Thymus (tissue), 11 donors: ENCODE data around the gene DRAXIN. TPM values are rescaled to one million over a fixed set of nuclear protein-coding genes. Genes with fewer than 3 reads are reported as not detected.
A peak's percentile ranks its signal among the peaks of the same experiment; 100 is the strongest.

ENCODE experiments used
- DNase-seq, 9 donors: peaks; one replicate each; pipeline ENCODE4 v3.0.0-alpha.2; 2013; ENCODE audit warnings: low spot score in 9 of 9, low read depth in 6 of 9, missing footprints in 1 of 9
- H3K27ac ChIP-seq, 2 donors: one replicate each; pipeline ENCODE4 v1.5.1; 2013; ENCODE audit warnings: control low read depth in 1 of 2, low read depth in 1 of 2, low read length in 1 of 2, mild to moderate bottlenecking in 1 of 2, moderate library complexity in 1 of 2
- H3K27me3 ChIP-seq, 2 donors: one replicate each; pipeline ENCODE4 v1.5.1; 2013; ENCODE audit warnings: low read length in 1 of 2; ENCODE audit not compliant: control insufficient read depth in 2 of 2, insufficient read depth in 1 of 2
- H3K36me3 ChIP-seq, 2 donors: one replicate each; pipeline ENCODE4 v1.5.1; 2013; ENCODE audit warnings: low read length in 1 of 2, mild to moderate bottlenecking in 1 of 2, moderate library complexity in 1 of 2; ENCODE audit not compliant: control insufficient read depth in 2 of 2, insufficient read depth in 2 of 2
- H3K4me1 ChIP-seq, 2 donors: one replicate each; pipeline ENCODE4 v1.5.1; 2013; ENCODE audit warnings: low read length in 2 of 2; ENCODE audit not compliant: control insufficient read depth in 2 of 2, insufficient read depth in 2 of 2
- H3K4me3 ChIP-seq, 2 donors: one replicate each; pipeline ENCODE4 v1.5.1; 2013; ENCODE audit warnings: low read length in 2 of 2, control low read depth in 1 of 2, mild to moderate bottlenecking in 1 of 2
- H3K9me3 ChIP-seq, 2 donors: one replicate each; pipeline ENCODE4 v1.5.1; 2013; ENCODE audit warnings: low read length in 1 of 2, mild to moderate bottlenecking in 1 of 2; ENCODE audit not compliant: control insufficient read depth in 2 of 2, insufficient read depth in 1 of 2
- WGBS: extraction: QIAGEN DNeasy Blood & Tissue Kit; methylation state at CpG from one replicate; pipeline ENCODE4 v1.1.7; 2013; 5-methylcytosine and 5-hydroxymethylcytosine counted together
- polyA plus RNA-seq: library from polyadenylated mRNA; stranded (reverse); fragments of 200-250 nt; gene quantifications from one replicate; pipeline ENCODE4 v1.2.3, GENCODE V29; 2013
- total RNA-seq: library from RNA; stranded (reverse); fragments of 120-200 nt; gene quantifications from one replicate; pipeline ENCODE4 v1.2.4, GENCODE V29; 2013
- donor health status: healthy.

Gene DRAXIN
- total and polyA plus RNA-seq, 2 donors = 0.14 TPM

DNA sequence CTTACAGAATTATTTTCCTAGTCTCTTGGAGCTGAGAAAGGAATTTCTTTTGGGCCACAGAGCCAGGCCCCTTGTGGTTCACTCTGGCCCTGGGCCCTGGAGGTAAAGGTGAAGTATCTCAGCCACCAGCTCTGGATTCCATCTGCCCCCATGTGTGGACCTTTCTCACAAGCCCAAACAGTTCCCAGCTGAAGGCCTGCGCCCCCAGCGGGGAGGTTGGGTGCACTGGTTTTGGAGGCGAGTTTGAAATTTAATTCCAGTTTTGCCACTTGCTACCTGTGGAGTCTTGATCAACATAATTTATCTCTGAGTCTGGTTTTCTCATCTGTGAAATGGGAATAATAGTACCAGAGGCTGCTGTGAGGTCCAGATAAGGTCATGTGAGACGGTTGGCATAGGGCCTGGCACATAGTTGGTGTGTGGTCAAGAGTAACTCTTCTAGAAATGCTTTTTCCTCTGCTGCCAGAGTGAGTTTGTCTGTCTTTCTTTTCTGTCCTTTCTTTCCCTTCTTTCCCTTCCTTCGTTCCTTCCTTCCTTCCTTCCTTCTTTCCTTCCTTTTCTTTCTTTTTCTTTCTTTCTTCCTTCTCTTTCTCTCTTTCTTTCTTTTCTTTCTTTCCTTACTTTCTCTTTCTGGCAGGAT lies 50.5 kb downstream of the DRAXIN start:
- 86% methylated on average over 5 of the region's 5 CpGs for WGBS
- Histone ChIP-seq H3K9me3 (peaks cover 0 to 1% of the 10 kb centered on the region in 2 donors), H3K27ac (no peak overlapping the region)

DNA sequence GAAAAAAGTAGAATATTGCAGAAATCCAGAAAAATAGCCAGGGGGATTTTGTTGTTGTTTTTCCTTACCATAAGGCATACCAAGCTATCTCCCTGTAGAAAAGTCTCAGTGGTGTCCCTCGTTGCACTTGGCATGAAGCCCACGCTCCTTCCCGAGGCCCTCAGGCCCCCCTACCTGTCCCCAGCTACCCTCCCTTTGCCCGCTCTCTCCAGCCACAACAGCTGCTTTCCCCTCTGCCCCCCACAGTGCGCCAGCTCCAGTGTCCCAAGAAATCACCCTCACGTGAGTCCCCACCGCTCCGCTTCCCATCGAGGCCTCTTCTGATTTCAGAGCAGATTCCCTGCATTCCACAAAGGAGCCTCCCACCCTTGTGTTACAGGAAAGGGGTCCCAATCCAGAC lies 52.8 kb downstream of the DRAXIN start:
- Histone ChIP-seq H3K36me3 (peaks cover 0 to 7% of the 10 kb centered on the region in 2 donors), H3K27ac (no peak overlapping the region), H3K9me3 (no peaks in the 10 kb centered on the region), H3K27me3 (no peaks in the 10 kb centered on the region), H3K4me3 (no peak overlapping the region), H3K4me1 (peaks cover 16% of the 10 kb centered on the region in 2 donors)
- WGBS = 88% methylated on average over 9 of the region's 9 CpGs
- no peak for DNase-seq

More for the DNA sequence above, 50.5 kb downstream of the DRAXIN start:
- no peak for DNase-seq
- peaks cover 0 to 8% of the 10 kb centered on the region in 2 donors for H3K27me3 ChIP-seq
- no peak overlapping the region for H3K4me3 ChIP-seq
- H3K36me3 ChIP-seq = peaks cover 0 to 3% of the 10 kb centered on the region in 2 donors
- peaks cover 18 to 19% of the 10 kb centered on the region in 2 donors for H3K4me1 ChIP-seq

DNA sequence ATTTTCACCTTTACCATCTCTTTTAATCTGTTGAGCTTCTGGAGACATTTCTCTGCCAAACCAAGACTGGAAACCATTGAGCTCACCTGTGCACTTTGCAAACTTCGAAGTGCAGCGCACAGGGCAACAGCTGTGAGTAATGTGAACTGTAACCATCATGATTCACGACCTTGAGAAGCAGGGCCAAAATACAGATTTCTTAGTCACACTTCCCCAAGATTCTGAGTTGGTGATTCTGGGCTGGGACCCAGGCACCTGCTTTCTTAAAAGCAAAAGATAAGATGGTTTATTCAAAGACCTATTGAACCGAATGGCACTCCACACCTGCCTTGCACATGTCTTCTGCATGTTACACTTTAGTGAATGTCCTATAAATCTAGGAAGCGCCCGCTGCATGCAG lies 54.6 kb downstream of the DRAXIN start:
- WGBS = 96% methylated on average over 6 of the region's 6 CpGs
- no peak for DNase-seq
- Histone ChIP-seq H3K36me3 (peaks cover 0 to 7% of the 10 kb centered on the region in 2 donors), H3K27ac (no peak overlapping the region), H3K9me3 (no peaks in the 10 kb centered on the region), H3K4me1 (peaks cover 4 to 5% of the 10 kb centered on the region in 2 donors), H3K4me3 (no peak overlapping the region), H3K27me3 (no peaks in the 10 kb centered on the region)

DNA sequence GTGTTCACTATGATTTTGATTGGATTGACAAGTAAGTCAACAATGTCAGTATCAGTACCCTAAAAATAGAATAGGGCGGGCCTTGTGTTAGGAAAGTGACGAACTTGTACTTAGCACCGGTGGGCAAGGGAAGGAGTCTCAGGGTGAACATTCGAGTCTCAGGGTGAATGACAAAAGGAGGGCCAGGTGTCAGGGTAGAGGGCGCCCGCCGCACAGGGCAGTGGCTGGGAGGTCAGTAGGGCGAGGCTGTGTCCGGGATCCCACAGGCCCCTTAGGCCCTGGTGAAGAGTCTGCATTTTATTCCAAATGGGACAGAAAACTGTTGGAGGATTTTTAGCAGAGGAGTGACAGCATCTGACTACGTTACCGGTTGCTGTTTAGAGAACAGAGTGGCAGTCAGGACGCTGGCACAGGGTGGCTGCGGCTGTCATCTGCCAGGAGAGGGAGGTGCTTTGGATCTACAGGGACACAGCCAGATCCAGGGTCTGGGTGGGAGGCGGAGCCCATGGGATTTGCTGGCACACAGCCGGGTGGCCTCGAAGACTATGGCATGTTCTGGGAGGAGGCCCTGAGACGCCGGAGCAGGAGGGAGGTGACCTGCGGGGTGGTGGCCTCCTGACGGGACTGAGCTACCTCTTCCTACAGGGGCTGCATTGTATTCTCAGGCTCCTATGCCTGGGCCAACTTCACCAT lies 55.4 kb downstream of the DRAXIN start:
- no peak for DNase-seq
- Histone ChIP-seq H3K4me1 (no peaks in the 10 kb centered on the region), H3K9me3 (no peaks in the 10 kb centered on the region), H3K36me3 (peaks cover 0 to 7% of the 10 kb centered on the region in 2 donors), H3K27ac (no peak overlapping the region), H3K27me3 (no peaks in the 10 kb centered on the region), H3K4me3 (no peak overlapping the region)
- WGBS = 93% methylated on average over 20 of the region's 20 CpGs

DNA sequence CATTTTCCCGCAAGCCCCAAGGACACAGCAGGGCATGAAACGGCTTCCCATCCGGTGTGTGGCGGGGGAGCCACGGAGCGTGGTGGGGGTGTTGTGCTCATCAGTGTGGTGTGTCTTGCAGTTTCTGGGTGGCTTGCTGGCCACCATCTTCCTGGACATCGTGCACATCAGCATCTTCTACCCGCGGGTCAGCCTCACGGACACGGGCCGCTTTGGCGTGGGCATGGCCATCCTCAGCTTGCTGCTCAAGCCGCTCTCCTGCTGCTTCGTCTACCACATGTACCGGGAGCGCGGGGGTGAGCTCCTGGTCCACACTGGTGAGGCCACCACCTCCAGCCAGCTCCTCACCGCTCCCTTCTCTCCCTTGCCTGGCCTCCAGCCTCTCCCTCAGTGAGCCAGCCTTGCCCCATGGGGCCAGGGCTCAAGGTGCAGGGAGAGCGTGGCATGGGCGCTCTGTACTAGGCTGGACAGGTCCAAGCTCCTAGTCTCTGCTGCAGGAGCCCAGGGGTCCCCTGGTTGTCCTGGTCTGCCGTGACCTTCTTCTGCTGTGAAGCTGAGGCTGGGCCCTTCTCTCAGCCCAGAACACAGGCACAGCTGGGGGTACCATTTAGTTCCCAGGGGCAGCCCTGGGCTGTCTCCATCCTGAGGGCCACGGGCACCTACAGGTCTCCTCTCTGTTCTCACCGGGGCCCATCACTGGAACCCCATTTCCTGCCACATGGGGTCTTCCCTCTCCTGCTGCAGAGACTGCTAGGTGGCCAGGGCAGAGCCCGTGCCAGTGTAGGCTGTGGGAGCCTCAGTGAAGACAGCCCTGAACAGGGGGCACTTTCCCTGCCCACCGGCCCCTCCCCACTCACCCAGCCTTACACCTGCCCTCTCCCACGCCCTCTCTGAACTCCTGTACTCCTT lies 57.0 kb downstream of the DRAXIN start:
- DNase-seq = no peak
- Histone ChIP-seq H3K27ac (no peak overlapping the region), H3K36me3 (peaks cover 0 to 7% of the 10 kb centered on the region in 2 donors), H3K4me1 (no peaks in the 10 kb centered on the region), H3K4me3 (no peak overlapping the region), H3K27me3 (no peaks in the 10 kb centered on the region), H3K9me3 (no peaks in the 10 kb centered on the region)
- 97% methylated on average over 27 of the region's 27 CpGs for WGBS

DNA sequence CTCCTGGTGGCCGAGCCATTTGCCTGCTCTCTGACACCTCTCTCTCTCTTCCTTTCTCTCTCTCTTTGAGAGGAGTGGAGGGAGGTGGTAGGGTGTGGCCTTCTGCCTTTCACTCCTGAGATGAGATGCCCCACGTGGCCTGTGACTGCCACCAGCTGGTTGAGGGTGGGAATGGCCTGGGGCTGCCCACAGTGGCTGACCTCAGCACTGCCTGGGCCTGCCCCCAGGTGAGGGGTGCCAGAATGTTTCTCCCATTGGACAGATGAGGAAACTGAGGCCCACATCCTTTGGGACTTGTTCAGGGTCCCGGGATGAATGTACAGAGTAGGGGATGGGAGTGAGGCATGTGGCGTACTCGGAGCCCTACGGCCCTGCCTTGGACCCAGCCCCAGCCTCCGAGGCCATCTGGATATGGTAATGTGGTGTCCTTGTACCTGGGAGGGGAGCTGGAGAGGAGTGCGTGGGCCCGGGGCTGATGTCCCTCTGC lies 57.7 kb downstream of the DRAXIN start:
- Histone ChIP-seq H3K36me3 (peaks cover 0 to 7% of the 10 kb centered on the region in 2 donors), H3K27ac (no peak overlapping the region)

DNA sequence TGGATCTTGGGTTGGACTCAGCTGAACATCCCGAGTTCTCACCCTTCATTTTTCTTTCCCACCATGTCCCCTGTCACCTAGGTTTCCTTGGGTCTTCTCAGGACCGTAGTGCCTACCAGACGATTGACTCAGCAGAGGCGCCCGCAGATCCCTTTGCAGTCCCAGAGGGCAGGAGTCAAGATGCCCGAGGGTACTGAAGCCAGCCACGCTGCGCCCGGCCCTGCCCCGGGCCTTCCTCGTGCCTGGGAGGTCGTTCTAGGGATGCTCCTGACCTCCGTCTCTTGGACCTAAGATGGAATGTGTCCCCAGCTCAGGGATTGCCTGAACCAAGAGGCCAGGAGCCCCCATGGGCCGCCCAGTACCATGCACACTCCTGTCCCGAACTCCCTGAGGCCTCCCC lies 58.5 kb downstream of the DRAXIN start:
- peaks cover 0 to 7% of the 10 kb centered on the region in 2 donors for H3K36me3 ChIP-seq

More for the DNA sequence above, 57.7 kb downstream of the DRAXIN start:
- no peaks in the 10 kb centered on the region for H3K27me3 ChIP-seq
- H3K9me3 ChIP-seq = no peaks in the 10 kb centered on the region
- DNase-seq = peak in 3 of 9 donors; percentile 31 to 45 (median 32)
- WGBS = 85% methylated on average over 9 of the region's 9 CpGs
- H3K4me3 ChIP-seq = no peak overlapping the region
- no peaks in the 10 kb centered on the region for H3K4me1 ChIP-seq

DNA sequence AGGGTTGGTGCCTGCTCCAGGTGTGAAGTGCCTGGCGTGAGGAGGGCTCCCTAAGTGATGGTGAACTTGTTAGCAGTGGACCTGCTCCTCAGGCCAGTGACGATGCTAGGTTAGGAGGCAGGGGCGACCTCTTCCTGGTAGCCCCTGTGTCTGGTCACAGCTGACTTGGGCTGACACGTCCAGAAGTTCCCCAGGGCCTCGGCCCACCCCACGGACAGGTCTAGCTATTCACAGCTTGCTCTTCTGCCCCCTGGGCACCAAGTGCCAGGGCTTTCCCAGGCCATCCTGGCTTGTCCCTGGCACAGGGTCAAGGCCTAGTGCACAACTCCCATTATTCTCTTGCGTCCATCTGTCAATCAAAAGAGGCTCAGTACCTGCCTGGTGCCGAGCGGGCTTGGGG lies 59.6 kb downstream of the DRAXIN start:
- Histone ChIP-seq H3K4me1 (no peaks in the 10 kb centered on the region), H3K4me3 (no peak overlapping the region), H3K36me3 (peaks cover 0 to 7% of the 10 kb centered on the region in 2 donors), H3K27me3 (peaks cover 0 to 3% of the 10 kb centered on the region in 2 donors), H3K9me3 (no peaks in the 10 kb centered on the region), H3K27ac (no peak overlapping the region)
- WGBS = 97% methylated on average over 9 of the region's 9 CpGs
- DNase-seq = no peak

More for the DNA sequence above, 58.5 kb downstream of the DRAXIN start:
- DNase-seq = no peak
- Histone ChIP-seq H3K4me1 (no peaks in the 10 kb centered on the region), H3K9me3 (no peaks in the 10 kb centered on the region), H3K27me3 (peaks cover 0 to 3% of the 10 kb centered on the region in 2 donors), H3K27ac (no peak overlapping the region), H3K4me3 (no peak overlapping the region)
- WGBS = 98% methylated on average over 15 of the region's 15 CpGs
